Spleen (tissue), 11 donors: ENCODE results near the gene ELP4. TPM values are rescaled to one million over a fixed set of nuclear protein-coding genes. Genes with fewer than 3 reads are reported as not detected.

Experiments
- DNase-seq: peaks from one replicate; pipeline ENCODE4 v3.0.0-alpha.2; 2020
- H3K27ac ChIP-seq, 8 donors: fragments of 200-600 bp; sonication (generic) in 7 of 8; 1 replicate in 4 of 8; 2 replicates in 4 of 8; pipeline versions ENCODE4 v1.5.0 to v1.8.0; 2016 to 2021; ENCODE audit warnings: inconsistent platforms in 4 of 8, mild to moderate bottlenecking in 4 of 8, moderate library complexity in 1 of 8
- H3K27me3 ChIP-seq, 7 donors: fragments of 200-600 bp; sonication (generic) in 6 of 7; replicated peaks in 1 of 7; 1 replicate in 4 of 7; 2 replicates in 3 of 7; pipeline versions ENCODE4 v1.5.0 to v1.8.0; 2016 to 2021; ENCODE audit warnings: inconsistent platforms in 3 of 7, mild to moderate bottlenecking in 1 of 7
- H3K36me3 ChIP-seq, 6 donors: fragments of 200-600 bp; sonication (generic) in 5 of 6; 1 replicate in 4 of 6; 2 replicates in 2 of 6; pipeline versions ENCODE4 v1.5.0 to v1.8.0; 2016 to 2021; ENCODE audit warnings: inconsistent platforms in 2 of 6
- H3K4me1 ChIP-seq, 6 donors: fragments of 200-600 bp; sonication (generic) in 5 of 6; 1 replicate in 3 of 6; 2 replicates in 3 of 6; pipeline versions ENCODE4 v1.5.0 to v1.8.0; 2016 to 2021; ENCODE audit warnings: inconsistent platforms in 3 of 6
- H3K4me3 ChIP-seq, 8 donors: fragments of 200-600 bp; sonication (generic) in 7 of 8; 1 replicate in 4 of 8; 2 replicates in 4 of 8; pipeline versions ENCODE4 v1.5.0 to v1.8.0; 2016 to 2021; ENCODE audit warnings: inconsistent platforms in 4 of 8, mild to moderate bottlenecking in 4 of 8, moderate library complexity in 2 of 8
- H3K9me3 ChIP-seq, 8 donors: fragments of 200-600 bp; sonication (generic) in 7 of 8; 1 replicate in 4 of 8; 2 replicates in 4 of 8; pipeline versions ENCODE4 v1.5.0 to v1.8.0; 2016 to 2021; ENCODE audit warnings: inconsistent platforms in 4 of 8
- POLR2A ChIP-seq, 3 donors: fragments of 450-650 bp; IDR thresholded peaks; one replicate each; pipeline ENCODE4 v1.5.1; 2017; ENCODE audit warnings: antibody characterized with exemption in 3 of 3, mild to moderate bottlenecking in 1 of 3
- POLR2AphosphoS5 ChIP-seq, 3 donors: sonication (generic); formaldehyde crosslinking; IDR thresholded peaks; one replicate each; pipeline ENCODE4 v1.5.1; 2017; ENCODE audit warnings: antibody characterized with exemption in 3 of 3
- WGBS, 5 donors: extraction: QIAGEN DNeasy Blood & Tissue Kit in 3 of 5; methylation state at CpG; one replicate each; pipeline versions ENCODE4 v1.1.5 to v1.1.7; 2013 to 2018; 5-methylcytosine and 5-hydroxymethylcytosine counted together
- intact Hi-C: fragments of 100-400 bp; cut with DNase I; formaldehyde crosslinking; loops from one replicate; pipeline ENCODE4 v1.15.0; 2023; ENCODE audit warnings: low total_unique reads
- polyA plus RNA-seq, 3 donors: library from polyadenylated mRNA; stranded (reverse); fragments of 200-250 nt; gene quantifications; one replicate each; pipeline ENCODE4 v1.2.1, GENCODE V29; 2013
- total RNA-seq, 7 donors: library from RNA; depleted of rRNA in 3 of 7; stranded (reverse); fragments of >200 nt in 3 of 7; fragmentation: NEBNext Ultra II Directional in 4 of 7; extraction: Animal tissue kit (Norgen Biotek cat#: 25700) in 4 of 7; gene quantifications; one replicate each; pipeline versions ENCODE4 v1.1.0 to v1.2.1, GENCODE V29; 2016 to 2021
- TF ChIP-seq, protein P1 (sequence below), 11 experiments: fragments of 200-600 bp in 7 of 11; fragments of 450-650 bp in 4 of 11; sonication (generic) in 4 of 11; IDR thresholded peaks in 8 of 11; conservative IDR thresholded peaks in 3 of 11; 1 replicate in 7 of 11; 2 replicates in 4 of 11; pipeline versions ENCODE4 v1.4.0 to v1.8.0; 2016 to 2021; ENCODE audit warnings: antibody characterized with exemption in 11 of 11, inconsistent platforms in 4 of 11, mild to moderate bottlenecking in 1 of 11
- donor health status: healthy with polysubstance abuse.
- donor health status: DM: no; HTN: no; CAD: no; lungs with moderate emphysema.
- donor health status: DM: no; HTN: no; CAD: no.
- donor health status: Bipolar disorder and iron deficiency.
- donor health status: healthy.
- donor health status: DM: no; HTN: no; CAD: no.
- donor health status: DM: yes; HTN: yes; CAD: no.

ELP4 gene
- total and polyA plus RNA-seq, 10 donors, result 6.1 to 34.6 (median 21.1) TPM

- intact Hi-C loops, result no loop called here
- Histone ChIP-seq H3K36me3 (no peaks in the 10 kb centered on the region), H3K27me3 (peaks cover 30 to 100% (median 100%) of the 10 kb centered on the region in 7 donors), H3K9me3 (peaks cover 0 to 18% (median 0%) of the 10 kb centered on the region in 8 donors), H3K4me3 (no peak overlapping the region), H3K27ac (no peak overlapping the region), H3K4me1 (peaks cover 33 to 53% (median 36%) of the 10 kb centered on the region in 6 donors)
- TF ChIP-seq, protein P1, sequence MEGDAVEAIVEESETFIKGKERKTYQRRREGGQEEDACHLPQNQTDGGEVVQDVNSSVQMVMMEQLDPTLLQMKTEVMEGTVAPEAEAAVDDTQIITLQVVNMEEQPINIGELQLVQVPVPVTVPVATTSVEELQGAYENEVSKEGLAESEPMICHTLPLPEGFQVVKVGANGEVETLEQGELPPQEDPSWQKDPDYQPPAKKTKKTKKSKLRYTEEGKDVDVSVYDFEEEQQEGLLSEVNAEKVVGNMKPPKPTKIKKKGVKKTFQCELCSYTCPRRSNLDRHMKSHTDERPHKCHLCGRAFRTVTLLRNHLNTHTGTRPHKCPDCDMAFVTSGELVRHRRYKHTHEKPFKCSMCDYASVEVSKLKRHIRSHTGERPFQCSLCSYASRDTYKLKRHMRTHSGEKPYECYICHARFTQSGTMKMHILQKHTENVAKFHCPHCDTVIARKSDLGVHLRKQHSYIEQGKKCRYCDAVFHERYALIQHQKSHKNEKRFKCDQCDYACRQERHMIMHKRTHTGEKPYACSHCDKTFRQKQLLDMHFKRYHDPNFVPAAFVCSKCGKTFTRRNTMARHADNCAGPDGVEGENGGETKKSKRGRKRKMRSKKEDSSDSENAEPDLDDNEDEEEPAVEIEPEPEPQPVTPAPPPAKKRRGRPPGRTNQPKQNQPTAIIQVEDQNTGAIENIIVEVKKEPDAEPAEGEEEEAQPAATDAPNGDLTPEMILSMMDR (IDR thresholded peaks at IDR 0.05 in 8 of 11, conservative IDR thresholded peaks at IDR 0.05 in 3 of 11), result no peak
- no peak for TF ChIP-seq POLR2A (IDR thresholded peaks at IDR 0.05)
- no peak for TF ChIP-seq POLR2AphosphoS5 (IDR thresholded peaks at IDR 0.05)
- WGBS, 5 donors, result 10 to 13% (median 10%) methylated on average over 35 to 55 of the region's 55 CpGs
- no peak for DNase-seq
These were observed 310.3 kb downstream of the ELP4 start for GRCh38 chr11:31819621-31820437.

- no peak overlapping the region for H3K4me3 ChIP-seq
- H3K4me1 ChIP-seq, result peaks cover 27 to 53% (median 33%) of the 10 kb centered on the region in 6 donors
These were observed 310.9 kb downstream of the ELP4 start for GRCh38 chr11:31820438-31820818.

DNA sequence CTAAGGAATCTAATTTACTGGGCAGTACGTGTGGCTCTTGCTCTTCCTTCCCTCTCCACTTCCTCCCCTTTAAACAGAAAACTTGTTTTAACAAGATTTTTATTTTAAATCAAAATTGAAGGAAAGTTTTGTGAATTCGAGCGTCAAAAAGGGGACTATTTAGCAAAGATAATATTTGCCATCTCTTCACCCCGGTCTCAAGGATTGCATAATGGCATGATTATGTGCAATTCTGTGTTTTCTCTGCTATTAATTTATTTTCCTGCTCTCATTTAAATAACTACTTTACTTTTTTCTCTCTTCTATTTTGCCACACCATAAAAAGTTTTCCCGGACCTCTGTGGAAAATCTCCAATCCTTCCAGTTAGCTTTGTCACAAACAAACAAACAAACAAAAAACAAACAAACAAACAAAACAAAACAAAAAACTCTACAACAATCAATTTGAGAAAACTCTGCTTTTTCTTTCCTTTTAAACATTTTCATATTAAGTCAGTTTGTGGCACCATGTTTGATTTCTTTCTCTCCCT is 311.7 kb downstream of the ELP4 start:
- Histone ChIP-seq H3K9me3 (peaks cover 0 to 18% (median 0%) of the 10 kb centered on the region in 8 donors), H3K27me3 (peaks cover 31 to 100% (median 100%) of the 10 kb centered on the region in 7 donors), H3K36me3 (no peaks in the 10 kb centered on the region), H3K4me1 (peaks cover 19 to 53% (median 29%) of the 10 kb centered on the region in 6 donors), H3K27ac (no peak overlapping the region), H3K4me3 (no peak overlapping the region)
- TF ChIP-seq POLR2AphosphoS5 (IDR thresholded peaks at IDR 0.05) (no peak), POLR2A (IDR thresholded peaks at IDR 0.05) (no peak)
- TF ChIP-seq, protein P1 (IDR thresholded peaks at IDR 0.05 in 8 of 11, conservative IDR thresholded peaks at IDR 0.05 in 3 of 11), result no peak
- intact Hi-C loops, result no loop called here
- no peak for DNase-seq
- 8 to 10% (median 8%) methylated on average over 5 of the region's 5 CpGs for whole genome bisulfite sequencing, 5 donors

More at GRCh38 chr11:31820438-31820818, 310.9 kb downstream of the ELP4 start:
- 2 to 11% (median 9%) methylated on average over 15 of the region's 15 CpGs for WGBS, 5 donors
- Histone ChIP-seq H3K9me3 (peaks cover 0 to 18% (median 0%) of the 10 kb centered on the region in 8 donors), H3K36me3 (no peaks in the 10 kb centered on the region), H3K27ac (no peak overlapping the region), H3K27me3 (peaks cover 31 to 100% (median 100%) of the 10 kb centered on the region in 7 donors)
- no peak for DNase-seq
- intact Hi-C loops, result no loop called here
- TF ChIP-seq POLR2AphosphoS5 (IDR thresholded peaks at IDR 0.05) (no peak), POLR2A (IDR thresholded peaks at IDR 0.05) (no peak)
- TF ChIP-seq, protein P1 (IDR thresholded peaks at IDR 0.05 in 8 of 11, conservative IDR thresholded peaks at IDR 0.05 in 3 of 11), result no peak

DNA sequence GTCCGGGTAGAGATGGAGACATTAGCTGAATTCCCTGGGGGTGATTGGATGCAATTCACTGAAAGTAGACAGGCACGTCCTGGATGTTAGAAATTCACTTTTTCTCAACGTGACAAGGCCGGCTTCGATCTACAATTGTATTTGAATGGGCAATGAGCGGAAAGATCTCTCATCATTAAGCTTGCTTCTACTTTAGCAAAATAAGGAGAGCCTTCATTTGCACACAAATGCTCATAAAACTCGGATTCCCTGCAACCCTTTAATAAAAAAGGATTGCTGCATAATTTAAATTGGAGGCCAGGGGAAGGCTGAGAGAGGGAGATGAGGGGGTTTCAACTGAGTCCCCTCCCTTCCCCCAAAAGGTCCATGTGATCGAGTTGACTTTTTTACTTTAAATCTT is 312.2 kb downstream of the ELP4 start:
- Histone ChIP-seq H3K27ac (no peak overlapping the region), H3K9me3 (peaks cover 0 to 15% (median 0%) of the 10 kb centered on the region in 8 donors), H3K27me3 (peaks cover 29 to 100% (median 100%) of the 10 kb centered on the region in 7 donors), H3K36me3 (no peaks in the 10 kb centered on the region), H3K4me3 (no peak overlapping the region), H3K4me1 (peaks cover 15 to 53% (median 27%) of the 10 kb centered on the region in 6 donors)
- 11 to 18% (median 15%) methylated on average over 8 of the region's 8 CpGs for WGBS, 5 donors
- intact Hi-C loops, result no loop called here
- TF ChIP-seq POLR2A (IDR thresholded peaks at IDR 0.05) (no peak), POLR2AphosphoS5 (IDR thresholded peaks at IDR 0.05) (no peak)
- TF ChIP-seq, protein P1 (IDR thresholded peaks at IDR 0.05 in 8 of 11, conservative IDR thresholded peaks at IDR 0.05 in 3 of 11), result no peak
- DNase-seq, result no peak
